Stomach (tissue), 19 donors: ENCODE measurements around the gene PATZ1. TPM values are rescaled to one million over a fixed set of nuclear protein-coding genes. Genes with fewer than 3 reads are reported as not detected.
"Not testable (repeated sequence)": the region's sequence is repeated elsewhere in the genome, so short reads cannot be mapped to it uniquely, and the experiment has no call there.

Source experiments
- DNase-seq, 2 donors: peaks; one replicate each; pipeline versions ENCODE4 v3.0.0 to v3.0.0-alpha.2; 2013 to 2019
- H3K27ac ChIP-seq, 5 donors: fragments of 200-600 bp in 4 of 5; sonication (generic) in 4 of 5; one replicate each; pipeline ENCODE4 v1.5.1; 2013 to 2019; ENCODE audit warnings: mild to moderate bottlenecking in 1 of 5, moderate library complexity in 1 of 5
- H3K27me3 ChIP-seq, 3 donors: fragments of 200-600 bp; sonication (generic); one replicate each; pipeline ENCODE4 v1.5.1; 2017 to 2019; ENCODE audit warnings: mixed run types in 1 of 3
- H3K36me3 ChIP-seq, 4 donors: fragments of 200-600 bp; sonication (generic); 1 replicate in 3 of 4; 2 replicates in 1 of 4; pipeline ENCODE4 v1.5.1; 2016 to 2019
- H3K4me1 ChIP-seq, 4 donors: fragments of 200-600 bp; sonication (generic); one replicate each; pipeline ENCODE4 v1.5.1; 2016 to 2019
- H3K4me3 ChIP-seq, 4 donors: fragments of 200-600 bp; sonication (generic) in 3 of 4; one replicate each; pipeline ENCODE4 v1.5.1; 2016 to 2019; ENCODE audit warnings: mild to moderate bottlenecking in 1 of 4
- H3K9me3 ChIP-seq, 4 donors: fragments of 200-600 bp; sonication (generic); one replicate each; pipeline ENCODE4 v1.5.1; 2016 to 2019
- CTCF ChIP-seq, 7 experiments: fragments of 450-650 bp in 4 of 7; fragments of 200-600 bp in 3 of 7; sonication (generic) in 3 of 7; IDR thresholded peaks; one replicate each; pipeline ENCODE4 v1.5.1; 2016 to 2019; ENCODE audit warnings: antibody characterized with exemption in 7 of 7, control low read depth in 2 of 7, mild to moderate bottlenecking in 1 of 7
- EP300 ChIP-seq: sonication (generic); formaldehyde crosslinking; IDR thresholded peaks from one replicate; pipeline ENCODE4 v1.6.1; 2017; ENCODE audit warnings: antibody characterized with exemption
- POLR2A ChIP-seq, 4 donors: fragments of 450-650 bp; IDR thresholded peaks; one replicate each; pipeline ENCODE4 v1.6.1; 2016; ENCODE audit warnings: antibody characterized with exemption in 4 of 4, control low read depth in 2 of 4, mild to moderate bottlenecking in 1 of 4, moderate library complexity in 1 of 4
- POLR2AphosphoS5 ChIP-seq, 3 donors: sonication (generic); formaldehyde crosslinking; IDR thresholded peaks; one replicate each; pipeline ENCODE4 v1.6.1; 2016; ENCODE audit warnings: antibody characterized with exemption in 3 of 3
- WGBS, 5 donors: extraction: QIAGEN DNeasy Blood & Tissue Kit in 3 of 5; methylation state at CpG; one replicate each; pipeline versions ENCODE4 v1.1.5 to v1.1.7; 2013 to 2018; 5-methylcytosine and 5-hydroxymethylcytosine counted together
- intact Hi-C: fragments of 100-400 bp; cut with DNase I; formaldehyde crosslinking; loops from one replicate; pipeline ENCODE4 v1.15.1; 2023; ENCODE audit warnings: low total_unique reads
- long read RNA-seq, 10 donors: transcript quantifications; one replicate each; lab custom pipeline, GENCODE V29; 2026
- polyA plus RNA-seq, 3 donors: library from polyadenylated mRNA; stranded (reverse); fragments of 200-250 nt; gene quantifications; one replicate each; pipeline ENCODE4 v1.2.3, GENCODE V29; 2013
- total RNA-seq, 5 donors: library from RNA; depleted of rRNA; stranded (reverse); fragments of >200 nt; gene quantifications; one replicate each; pipeline versions ENCODE4 v1.1.0 to v1.2.3, GENCODE V29; 2014 to 2016
- donor health status: healthy with polysubstance abuse.
- donor health status: Bipolar disorder and iron deficiency.
- donor health status: healthy.

PATZ1 gene
- 10 to 100 TPM in 3 of 5 donors, 1 to 10 TPM in 2; 4.9 to 20.9 (median 14.1) TPM for total RNA-seq
- polyA plus RNA-seq, result 10 to 100 TPM in 2 of 3 donors, 1 to 10 TPM in 1; 7.8 to 21.1 (median 13.8) TPM
- long read RNA-seq, donor 1, partial matches to known transcripts, result 0 of 6 reads
- long read RNA-seq, donor 1, other reads (novel, unspliced or antisense), result 0 of 6 reads
- long read RNA-seq, donor 2, partial matches to known transcripts, result 11 of 17 reads
- long read RNA-seq, donor 2, other reads (novel, unspliced or antisense), result 0 of 17 reads
- long read RNA-seq, donor 3, partial matches to known transcripts, result 0 of 8 reads
- long read RNA-seq, donor 3, other reads (novel, unspliced or antisense), result 0 of 8 reads
- long read RNA-seq, donor 4, partial matches to known transcripts, result 0 of 1 reads
- long read RNA-seq, donor 4, other reads (novel, unspliced or antisense), result 0 of 1 reads
- long read RNA-seq, donor 5, partial matches to known transcripts, result 0 of 9 reads
- long read RNA-seq, donor 5, other reads (novel, unspliced or antisense), result 0 of 9 reads
- long read RNA-seq, donor 6, transcript PATZ1-201 (3 exons, 2,516 nt), result major isoform, 12 of 19 reads
- long read RNA-seq, donor 6, partial matches to known transcripts, result 0 of 19 reads
- long read RNA-seq, donor 6, other reads (novel, unspliced or antisense), result 0 of 19 reads
- long read RNA-seq, donor 7, transcript PATZ1-201 (3 exons, 2,516 nt), result major isoform, 8 of 15 reads
- long read RNA-seq, donor 7, partial matches to known transcripts, result 0 of 15 reads
- long read RNA-seq, donor 7, other reads (novel, unspliced or antisense), result 0 of 15 reads
- long read RNA-seq, donor 8, transcript PATZ1-201 (3 exons, 2,516 nt), result major isoform, 5 of 9 reads
- long read RNA-seq, donor 8, partial matches to known transcripts, result 0 of 9 reads
- long read RNA-seq, donor 8, other reads (novel, unspliced or antisense), result 0 of 9 reads
- long read RNA-seq, donor 9, partial matches to known transcripts, result 75 of 109 reads
- long read RNA-seq, donor 9, other reads (novel, unspliced or antisense), result 25 of 109 reads
- long read RNA-seq, donor 10, partial matches to known transcripts, result 0 of 3 reads
- long read RNA-seq, donor 10, other reads (novel, unspliced or antisense), result 0 of 3 reads

- no peak for TF ChIP-seq POLR2AphosphoS5 (IDR thresholded peaks at IDR 0.05)
- no peak for TF ChIP-seq EP300
- TF ChIP-seq CTCF (IDR thresholded peaks at IDR 0.05), result no peak
- no peak for TF ChIP-seq POLR2A (IDR thresholded peaks at IDR 0.05)
- DNase-seq, result peak; percentile 68 to 96
- Histone ChIP-seq H3K9me3 (no peaks in the 10 kb centered on the region), H3K4me3 (peak within 1 kb of the TSS; percentile 62 to 76 (median 72)), H3K36me3 (peaks cover 0 to 16% (median 13%) of the 10 kb centered on the region in 4 donors), H3K27me3 (no peaks in the 10 kb centered on the region), H3K4me1 (peaks cover 48 to 62% (median 59%) of the 10 kb centered on the region in 4 donors), H3K27ac (peak within 1 kb of the TSS; percentile 88 to 95 (median 89))
- WGBS, 5 donors, result 0 to 3% (median 1%) methylated on average over 29 to 41 of the region's 41 CpGs
- intact Hi-C loops, result no loop called here
Observed at GRCh38 chr22:31346255-31346732, at the start of gene PATZ1. TSS of gene PATZ1 (minus strand) at chr22:31346346. CDS start at chr22:31345602, 744 bp downstream.

DNA sequence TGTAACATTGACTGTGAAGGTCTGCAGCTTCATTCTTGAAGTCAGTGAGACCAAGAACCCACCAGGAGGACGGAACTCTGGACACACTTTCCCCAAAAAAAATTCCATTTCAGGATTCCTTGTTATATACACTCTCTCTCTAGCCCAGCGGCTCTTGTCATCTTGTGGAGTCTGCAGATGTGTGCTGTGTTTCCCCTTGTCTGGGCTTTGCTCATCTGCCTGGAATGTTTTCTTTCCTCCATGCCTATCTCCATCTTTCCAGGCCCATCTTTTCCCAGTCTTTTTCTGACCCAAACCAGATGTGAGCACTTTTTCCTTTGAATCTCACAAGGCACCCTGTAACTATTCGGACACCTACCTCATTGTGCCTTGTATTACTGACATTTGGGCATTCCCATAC lies 48.2 kb upstream of the PATZ1 start:
- intact Hi-C loops, result no loop called here

GRCh38 chr22:31393893-31394292 lies 47.7 kb upstream of the PATZ1 start:
- TF ChIP-seq POLR2AphosphoS5 (IDR thresholded peaks at IDR 0.05), result no peak
- TF ChIP-seq CTCF (IDR thresholded peaks at IDR 0.05), result no peak
- TF ChIP-seq POLR2A (IDR thresholded peaks at IDR 0.05), result no peak
- TF ChIP-seq EP300, result no peak
- no peak overlapping the region for H3K4me3 ChIP-seq
- H3K9me3 ChIP-seq, result peaks cover 0 to 4% (median 0%) of the 10 kb centered on the region in 4 donors
- 96 to 100% (median 97%) methylated on average over 2 of the region's 2 CpGs for WGBS, 5 donors
- H3K27ac ChIP-seq, result no peak overlapping the region
- H3K36me3 ChIP-seq, result no peaks in the 10 kb centered on the region
- H3K27me3 ChIP-seq, result no peaks in the 10 kb centered on the region
- DNase-seq, result no peak
- intact Hi-C loops, result no loop called here
- peaks cover 0 to 15% (median 9%) of the 10 kb centered on the region in 4 donors for H3K4me1 ChIP-seq

More for the DNA sequence above, 48.2 kb upstream of the PATZ1 start:
- no peak for TF ChIP-seq EP300
- no peak for TF ChIP-seq CTCF (IDR thresholded peaks at IDR 0.05)
- TF ChIP-seq POLR2A (IDR thresholded peaks at IDR 0.05), result no peak
- TF ChIP-seq POLR2AphosphoS5 (IDR thresholded peaks at IDR 0.05), result no peak
- no peak overlapping the region for H3K4me3 ChIP-seq
- no peak for DNase-seq
- 75 to 85% (median 78%) methylated on average over 3 of the region's 3 CpGs for WGBS, 5 donors
- H3K9me3 ChIP-seq, result peaks cover 0 to 4% (median 0%) of the 10 kb centered on the region in 4 donors
- H3K4me1 ChIP-seq, result peaks cover 0 to 18% (median 11%) of the 10 kb centered on the region in 4 donors
- no peaks in the 10 kb centered on the region for H3K27me3 ChIP-seq
- H3K27ac ChIP-seq, result no peak overlapping the region
- H3K36me3 ChIP-seq, result no peaks in the 10 kb centered on the region

- H3K4me1 ChIP-seq, DNase-seq, intact Hi-C loops, H3K4me3 ChIP-seq, H3K27me3 ChIP-seq, H3K27ac ChIP-seq, H3K36me3 ChIP-seq, H3K9me3 ChIP-seq: not testable (repeated sequence)
- WGBS, 5 donors, result 72 to 82% (median 74%) methylated on average over 6 of the region's 6 CpGs
Observed at GRCh38 chr22:31378651-31379050, 32.5 kb upstream of the PATZ1 start.
